Lower lobe of right lung (tissue), 2 donors: ENCODE results near the gene TTI1. TPM values are rescaled to one million over a fixed set of nuclear protein-coding genes. Genes with fewer than 3 reads are reported as not detected.

Experiments
- ATAC-seq, 2 donors: fragments of 200-7000 bp; cut with Tn5 transposase; one replicate each; pipeline ENCODE4 v1.9.1; 2020 to 2022; ENCODE audit warnings: mild to moderate bottlenecking in 2 of 2, moderate library complexity in 2 of 2
- DNase-seq: peaks from one replicate; pipeline ENCODE4 v3.0.0-alpha.2; 2020
- H3K27ac ChIP-seq: fragments of 200-600 bp; one replicate; pipeline ENCODE4 v1.8.0; 2022
- H3K27me3 ChIP-seq: fragments of 200-600 bp; one replicate; pipeline ENCODE4 v1.8.0; 2022; ENCODE audit warnings: low read depth
- H3K36me3 ChIP-seq: fragments of 200-600 bp; one replicate; pipeline ENCODE4 v1.8.0; 2022; ENCODE audit warnings: mild to moderate bottlenecking
- H3K4me1 ChIP-seq: fragments of 200-600 bp; one replicate; pipeline ENCODE4 v1.8.0; 2022
- H3K4me3 ChIP-seq: fragments of 200-600 bp; one replicate; pipeline ENCODE4 v1.8.0; 2022; ENCODE audit warnings: mild to moderate bottlenecking
- H3K9me3 ChIP-seq: fragments of 200-600 bp; one replicate; pipeline ENCODE4 v1.8.0; 2022
- intact Hi-C: fragments of 100-400 bp; cut with DNase I; formaldehyde crosslinking; loops from one replicate; pipeline ENCODE4 v1.11.0; 2022
- total RNA-seq: library from RNA; stranded (reverse); fragmentation: NEBNext Ultra II Directional; extraction: Animal tissue kit (Norgen Biotek cat#: 25700); gene quantifications from one replicate; pipeline ENCODE4 v1.2.1, GENCODE V29; 2021
- TF ChIP-seq, protein P1 (sequence below): fragments of 200-600 bp; IDR thresholded peaks from one replicate; pipeline ENCODE4 v1.8.0; 2022; ENCODE audit warnings: antibody characterized with exemption, mild to moderate bottlenecking
- donor health status: DM: no; HTN: yes; CAD: no; lungs with severe emphysema.

The TTI1 gene
- total RNA-seq, 1 donor from 2014 or later: 16.7 TPM

DNA sequence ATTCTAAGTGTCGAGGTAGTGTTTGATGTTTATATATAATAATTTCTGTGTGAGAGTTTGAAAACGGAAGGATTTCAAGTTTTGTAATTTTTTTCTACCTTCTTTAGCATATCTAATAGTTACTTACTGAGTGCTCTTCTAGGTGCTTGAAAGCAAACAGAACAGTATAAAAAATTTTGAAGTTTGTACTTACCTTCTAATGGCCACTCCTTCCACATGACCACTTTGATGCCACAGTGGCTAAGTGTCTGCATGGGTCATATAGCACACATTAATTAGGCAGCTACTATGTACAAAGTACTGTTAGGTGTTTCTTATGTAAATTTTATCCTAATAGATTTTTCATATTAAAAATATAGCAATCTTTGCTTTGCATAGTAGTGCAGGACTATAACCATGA is 21.4 kb upstream of the TTI1 start:
- DNase-seq (no peak), ATAC-seq (peak; percentile 55 to 67)
- H3K36me3 ChIP-seq: peaks cover 61% of the 10 kb centered on the region
- intact Hi-C loops: loop anchor here (5.0 kb wide), 1 partner anchor 168 kb away; no protein-coding TSS in a partner anchor
- H3K9me3 ChIP-seq: no peaks in the 10 kb centered on the region
- TF ChIP-seq, protein P1, sequence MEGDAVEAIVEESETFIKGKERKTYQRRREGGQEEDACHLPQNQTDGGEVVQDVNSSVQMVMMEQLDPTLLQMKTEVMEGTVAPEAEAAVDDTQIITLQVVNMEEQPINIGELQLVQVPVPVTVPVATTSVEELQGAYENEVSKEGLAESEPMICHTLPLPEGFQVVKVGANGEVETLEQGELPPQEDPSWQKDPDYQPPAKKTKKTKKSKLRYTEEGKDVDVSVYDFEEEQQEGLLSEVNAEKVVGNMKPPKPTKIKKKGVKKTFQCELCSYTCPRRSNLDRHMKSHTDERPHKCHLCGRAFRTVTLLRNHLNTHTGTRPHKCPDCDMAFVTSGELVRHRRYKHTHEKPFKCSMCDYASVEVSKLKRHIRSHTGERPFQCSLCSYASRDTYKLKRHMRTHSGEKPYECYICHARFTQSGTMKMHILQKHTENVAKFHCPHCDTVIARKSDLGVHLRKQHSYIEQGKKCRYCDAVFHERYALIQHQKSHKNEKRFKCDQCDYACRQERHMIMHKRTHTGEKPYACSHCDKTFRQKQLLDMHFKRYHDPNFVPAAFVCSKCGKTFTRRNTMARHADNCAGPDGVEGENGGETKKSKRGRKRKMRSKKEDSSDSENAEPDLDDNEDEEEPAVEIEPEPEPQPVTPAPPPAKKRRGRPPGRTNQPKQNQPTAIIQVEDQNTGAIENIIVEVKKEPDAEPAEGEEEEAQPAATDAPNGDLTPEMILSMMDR: no peak
- H3K4me3 ChIP-seq: no peak overlapping the region
- H3K27me3 ChIP-seq: no peaks in the 10 kb centered on the region
- H3K4me1 ChIP-seq: peaks cover 13% of the 10 kb centered on the region
- no peak overlapping the region for H3K27ac ChIP-seq

DNA sequence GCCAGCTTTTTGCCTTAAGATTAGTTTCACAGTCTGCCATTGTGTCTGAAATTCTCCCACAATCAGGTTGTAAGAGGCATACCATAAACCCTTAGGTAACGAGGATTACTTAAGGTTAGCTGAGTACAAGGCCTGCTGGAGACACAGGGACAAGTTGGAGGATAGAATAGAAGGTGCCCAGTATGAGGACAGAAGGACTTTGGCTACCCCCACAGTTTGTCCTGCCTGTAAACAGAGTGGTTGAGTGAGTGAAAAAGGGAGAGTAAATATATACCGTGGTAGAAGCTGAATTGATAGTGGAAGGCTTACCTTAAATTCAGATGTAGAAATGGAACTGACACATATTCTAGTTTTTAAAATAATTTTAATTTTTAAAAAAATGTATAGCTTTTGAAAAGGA is 19.6 kb upstream of the TTI1 start:
- no peak for DNase-seq
- Histone ChIP-seq H3K36me3 (peaks cover 61% of the 10 kb centered on the region), H3K4me1 (peaks cover 15% of the 10 kb centered on the region), H3K4me3 (no peak overlapping the region), H3K27ac (no peak overlapping the region), H3K9me3 (no peaks in the 10 kb centered on the region), H3K27me3 (no peaks in the 10 kb centered on the region)
- peak in 1 of 2 donors; percentile 27 for ATAC-seq
- intact Hi-C loops: no loop called here
- TF ChIP-seq, protein P1: no peak

- Histone ChIP-seq H3K4me3 (no peak overlapping the region), H3K27me3 (no peaks in the 10 kb centered on the region), H3K36me3 (peaks cover 61% of the 10 kb centered on the region), H3K27ac (no peak overlapping the region), H3K9me3 (no peaks in the 10 kb centered on the region), H3K4me1 (peaks cover 15% of the 10 kb centered on the region)
- TF ChIP-seq, protein P1: no peak
- ATAC-seq (no peak), DNase-seq (no peak)
- intact Hi-C loops: no loop called here
Measured at GRCh38 chr20:38050686-38051085, 17.4 kb upstream of the TTI1 start.

- Histone ChIP-seq H3K36me3 (peaks cover 70% of the 10 kb centered on the region), H3K4me1 (peaks cover 7% of the 10 kb centered on the region), H3K9me3 (no peaks in the 10 kb centered on the region), H3K27ac (no peak overlapping the region), H3K27me3 (no peaks in the 10 kb centered on the region), H3K4me3 (no peak overlapping the region)
- intact Hi-C loops: no loop called here
- peak in 1 of 2 donors; percentile 12 for ATAC-seq
- DNase-seq: no peak
- TF ChIP-seq, protein P1: no peak
Measured at GRCh38 chr20:38049800-38050199, 16.5 kb upstream of the TTI1 start.

DNA sequence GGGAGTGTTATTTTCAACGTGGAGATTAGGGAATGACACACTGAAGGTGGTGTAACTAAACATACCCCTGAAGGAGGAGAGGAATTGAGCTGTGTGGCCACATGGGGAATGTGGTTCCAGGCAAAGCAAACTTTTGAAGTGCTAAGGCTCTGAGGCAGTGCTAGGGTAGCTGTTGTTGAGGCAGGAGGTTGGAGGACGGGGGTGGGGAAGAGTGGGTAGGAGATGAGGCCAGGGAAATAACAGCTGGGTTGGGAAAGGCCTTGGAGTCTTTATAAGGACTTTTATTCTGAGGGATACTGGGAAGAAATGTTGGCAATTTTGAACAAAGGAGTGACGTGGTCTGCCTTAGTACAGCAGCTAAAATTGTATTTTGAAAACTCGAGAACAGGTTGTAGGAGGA is 13.3 kb upstream of the TTI1 start:
- no peak for ATAC-seq
- H3K27me3 ChIP-seq: no peaks in the 10 kb centered on the region
- H3K36me3 ChIP-seq: peaks cover 84% of the 10 kb centered on the region
- DNase-seq: no peak
- no peaks in the 10 kb centered on the region for H3K9me3 ChIP-seq
- TF ChIP-seq, protein P1: no peak
- intact Hi-C loops: no loop called here
- H3K4me3 ChIP-seq: no peak overlapping the region
- no peak overlapping the region for H3K27ac ChIP-seq
- peaks cover 6% of the 10 kb centered on the region for H3K4me1 ChIP-seq

DNA sequence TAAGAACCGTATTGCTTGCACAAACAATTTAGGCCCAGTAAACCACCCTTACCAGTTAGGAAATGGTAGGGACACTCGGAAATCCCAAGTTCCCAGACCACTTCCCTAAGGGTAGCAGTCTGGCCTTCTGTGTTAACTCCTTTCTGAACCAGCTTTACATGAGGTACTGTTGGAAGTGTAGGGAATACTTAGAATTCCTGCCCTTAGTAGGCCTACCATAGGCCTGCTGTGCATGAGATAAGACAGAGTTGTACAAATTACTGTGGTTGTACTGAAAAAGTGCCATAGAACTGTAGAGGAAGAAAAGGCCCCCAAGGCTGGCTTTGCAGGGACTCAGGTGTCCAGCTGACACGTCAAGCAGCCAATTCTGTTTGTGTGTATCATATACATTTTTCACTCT is 11.4 kb upstream of the TTI1 start:
- TF ChIP-seq, protein P1: no peak
- Histone ChIP-seq H3K4me1 (peaks cover 2% of the 10 kb centered on the region), H3K4me3 (no peak overlapping the region), H3K36me3 (peaks cover 84% of the 10 kb centered on the region), H3K9me3 (no peaks in the 10 kb centered on the region), H3K27me3 (no peaks in the 10 kb centered on the region), H3K27ac (no peak overlapping the region)
- intact Hi-C loops: no loop called here
- ATAC-seq: no peak
- DNase-seq: no peak
